Thoracic aorta (tissue), 2 donors: ENCODE data around the gene TICRR. TPM values are rescaled to one million over a fixed set of nuclear protein-coding genes. Genes with fewer than 3 reads are reported as not detected.

ENCODE experiments used
- ATAC-seq: fragments of 150-250 bp; one replicate; pipeline ENCODE4 v1.8.0; 2017; ENCODE audit warnings: low read depth; ENCODE audit not compliant: insufficient number of reproducible peaks, low FRiP score
- DNase-seq: peaks from one replicate; pipeline ENCODE4 v3.0.0-alpha.2; 2020; ENCODE audit warnings: low spot score
- H3K27ac ChIP-seq, 2 donors: fragments of 200-600 bp; sonication (generic); 1 replicate in 1 of 2; 2 replicates in 1 of 2; pipeline ENCODE4 v1.5.1; 2016; ENCODE audit warnings: mild to moderate bottlenecking in 2 of 2, moderate library complexity in 2 of 2
- H3K27me3 ChIP-seq: fragments of 200-600 bp; sonication (generic); replicated peaks from 2 replicates; pipeline ENCODE4 v1.6.0; 2016; ENCODE audit warnings: mild to moderate bottlenecking; ENCODE audit not compliant: insufficient read depth
- H3K36me3 ChIP-seq: fragments of 200-600 bp; sonication (generic); one replicate; pipeline ENCODE4 v1.5.1; 2016
- H3K4me1 ChIP-seq, 2 donors: fragments of 200-600 bp; sonication (generic); 1 replicate in 1 of 2; 2 replicates in 1 of 2; pipeline versions ENCODE4 v1.5.1 to v1.6.0; 2016; ENCODE audit warnings: low read depth in 2 of 2, mild to moderate bottlenecking in 1 of 2; ENCODE audit not compliant: control insufficient read depth in 1 of 2
- H3K4me3 ChIP-seq: fragments of 200-600 bp; sonication (generic); 2 replicates; pipeline ENCODE4 v1.5.1; 2016; ENCODE audit warnings: mild to moderate bottlenecking
- H3K9me3 ChIP-seq: fragments of 200-600 bp; sonication (generic); 2 replicates; pipeline ENCODE4 v1.5.1; 2016
- total RNA-seq, 2 donors: library from RNA; depleted of rRNA; stranded (reverse); fragments of >200 nt; gene quantifications; one replicate each; pipeline versions ENCODE4 v1.1.0 to v1.2.3, GENCODE V29; 2016
- TF ChIP-seq, protein P1 (sequence below): fragments of 200-600 bp; sonication (generic); IDR thresholded peaks from one replicate; pipeline ENCODE4 v1.5.1; 2019; ENCODE audit warnings: antibody characterized with exemption

The TICRR gene
- total RNA-seq, 2 donors from 2014 or later: not detected

DNA sequence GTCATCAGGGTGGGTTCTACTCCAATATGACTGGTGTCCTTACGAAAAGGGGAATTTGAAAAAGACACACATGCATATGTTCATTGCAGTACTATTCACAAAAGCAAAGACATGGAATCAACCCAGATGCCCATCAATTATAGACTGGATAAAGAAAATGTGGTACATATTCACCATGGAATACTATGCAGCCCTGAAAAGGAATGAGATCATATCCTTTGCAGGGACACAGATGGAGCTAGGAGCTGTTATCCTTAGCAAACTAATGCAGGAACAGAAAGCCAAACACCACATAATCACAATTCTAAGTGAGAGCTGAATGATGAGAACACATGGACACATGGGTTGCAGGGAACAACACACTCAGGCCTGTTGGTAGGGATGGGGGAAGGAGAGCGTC is 24.8 kb upstream of the TICRR start:
- no peak for DNase-seq
- ATAC-seq: no peak
- Histone ChIP-seq H3K27me3 (no peaks in the 10 kb centered on the region), H3K4me3 (no peak overlapping the region), H3K36me3 (no peaks in the 10 kb centered on the region), H3K9me3 (no peaks in the 10 kb centered on the region), H3K27ac (no peak overlapping the region), H3K4me1 (no peaks in the 10 kb centered on the region)
- TF ChIP-seq, protein P1, sequence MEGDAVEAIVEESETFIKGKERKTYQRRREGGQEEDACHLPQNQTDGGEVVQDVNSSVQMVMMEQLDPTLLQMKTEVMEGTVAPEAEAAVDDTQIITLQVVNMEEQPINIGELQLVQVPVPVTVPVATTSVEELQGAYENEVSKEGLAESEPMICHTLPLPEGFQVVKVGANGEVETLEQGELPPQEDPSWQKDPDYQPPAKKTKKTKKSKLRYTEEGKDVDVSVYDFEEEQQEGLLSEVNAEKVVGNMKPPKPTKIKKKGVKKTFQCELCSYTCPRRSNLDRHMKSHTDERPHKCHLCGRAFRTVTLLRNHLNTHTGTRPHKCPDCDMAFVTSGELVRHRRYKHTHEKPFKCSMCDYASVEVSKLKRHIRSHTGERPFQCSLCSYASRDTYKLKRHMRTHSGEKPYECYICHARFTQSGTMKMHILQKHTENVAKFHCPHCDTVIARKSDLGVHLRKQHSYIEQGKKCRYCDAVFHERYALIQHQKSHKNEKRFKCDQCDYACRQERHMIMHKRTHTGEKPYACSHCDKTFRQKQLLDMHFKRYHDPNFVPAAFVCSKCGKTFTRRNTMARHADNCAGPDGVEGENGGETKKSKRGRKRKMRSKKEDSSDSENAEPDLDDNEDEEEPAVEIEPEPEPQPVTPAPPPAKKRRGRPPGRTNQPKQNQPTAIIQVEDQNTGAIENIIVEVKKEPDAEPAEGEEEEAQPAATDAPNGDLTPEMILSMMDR: no peak

DNA sequence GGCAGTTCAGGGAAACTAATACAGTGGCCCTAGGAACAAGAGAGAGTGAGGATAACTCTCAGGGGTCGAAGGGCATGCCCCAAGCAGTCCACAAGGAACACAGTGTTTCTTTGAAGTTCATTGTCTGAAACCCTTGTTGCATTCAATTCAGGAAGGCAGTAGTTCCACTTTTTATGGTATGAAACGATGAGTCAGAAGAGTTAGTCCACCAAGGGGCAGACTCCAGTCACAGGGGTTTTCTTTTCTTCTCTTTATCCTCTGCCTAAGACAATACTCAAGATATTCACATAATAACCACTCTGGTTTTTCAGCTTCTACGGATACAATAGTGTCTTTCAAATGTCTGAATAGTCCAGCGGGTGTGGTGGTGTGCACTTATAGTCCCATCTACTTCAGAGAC is 23.7 kb upstream of the TICRR start:
- no peak overlapping the region for H3K27ac ChIP-seq
- H3K4me3 ChIP-seq: no peak overlapping the region
- TF ChIP-seq, protein P1: no peak
- H3K4me1 ChIP-seq: no peaks in the 10 kb centered on the region
- no peaks in the 10 kb centered on the region for H3K9me3 ChIP-seq
- ATAC-seq (no peak), DNase-seq (no peak)
- no peaks in the 10 kb centered on the region for H3K36me3 ChIP-seq
- no peaks in the 10 kb centered on the region for H3K27me3 ChIP-seq

DNA sequence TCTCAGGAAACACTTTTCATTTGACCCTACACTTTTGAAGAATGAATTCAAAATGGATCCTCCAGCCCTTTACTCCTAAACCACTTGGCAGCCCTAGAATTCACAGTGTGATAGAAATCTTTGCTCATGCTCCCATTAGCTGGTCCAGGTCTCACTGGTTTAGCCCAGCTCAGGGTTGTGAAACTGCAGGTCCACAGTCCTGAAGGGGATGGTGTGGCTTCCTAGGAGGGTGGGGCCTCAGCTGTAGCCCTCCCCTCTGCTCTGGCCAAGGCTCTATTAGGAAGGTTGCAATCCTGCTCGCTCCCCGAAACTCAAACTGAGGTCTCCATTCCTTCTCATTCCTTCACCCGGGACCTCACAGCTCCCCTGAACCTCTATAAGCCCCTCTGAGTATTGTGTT is 21.6 kb upstream of the TICRR start:
- DNase-seq: no peak
- H3K4me1 ChIP-seq: no peaks in the 10 kb centered on the region
- ATAC-seq: no peak
- no peak overlapping the region for H3K4me3 ChIP-seq
- TF ChIP-seq, protein P1: no peak
- H3K36me3 ChIP-seq: no peaks in the 10 kb centered on the region
- H3K27me3 ChIP-seq: no peaks in the 10 kb centered on the region
- H3K9me3 ChIP-seq: no peaks in the 10 kb centered on the region
- no peak overlapping the region for H3K27ac ChIP-seq

DNA sequence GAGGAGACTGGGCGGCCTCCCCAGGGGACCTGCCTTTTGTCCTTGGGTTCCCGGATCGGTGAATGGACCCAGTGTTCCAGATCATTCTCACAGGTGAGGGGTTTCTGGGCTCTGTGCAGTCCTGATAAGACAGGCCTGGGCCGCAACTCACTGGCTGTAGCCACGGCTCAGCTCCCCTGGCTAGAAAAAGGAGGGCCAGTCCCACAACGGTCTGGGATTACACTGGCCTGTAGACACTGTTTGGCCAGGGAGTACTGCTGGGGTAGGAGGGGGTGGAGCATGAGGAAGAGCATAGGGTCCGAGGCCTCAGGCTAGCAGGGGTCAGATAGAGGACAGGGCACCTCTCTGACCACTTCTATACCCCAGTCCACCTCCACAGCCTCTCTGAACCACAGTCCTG is 21.0 kb upstream of the TICRR start:
- TF ChIP-seq, protein P1: no peak
- DNase-seq (no peak), ATAC-seq (no peak)
- Histone ChIP-seq H3K4me3 (no peak overlapping the region), H3K27me3 (no peaks in the 10 kb centered on the region), H3K9me3 (no peaks in the 10 kb centered on the region), H3K36me3 (no peaks in the 10 kb centered on the region), H3K4me1 (no peaks in the 10 kb centered on the region), H3K27ac (no peak overlapping the region)

DNA sequence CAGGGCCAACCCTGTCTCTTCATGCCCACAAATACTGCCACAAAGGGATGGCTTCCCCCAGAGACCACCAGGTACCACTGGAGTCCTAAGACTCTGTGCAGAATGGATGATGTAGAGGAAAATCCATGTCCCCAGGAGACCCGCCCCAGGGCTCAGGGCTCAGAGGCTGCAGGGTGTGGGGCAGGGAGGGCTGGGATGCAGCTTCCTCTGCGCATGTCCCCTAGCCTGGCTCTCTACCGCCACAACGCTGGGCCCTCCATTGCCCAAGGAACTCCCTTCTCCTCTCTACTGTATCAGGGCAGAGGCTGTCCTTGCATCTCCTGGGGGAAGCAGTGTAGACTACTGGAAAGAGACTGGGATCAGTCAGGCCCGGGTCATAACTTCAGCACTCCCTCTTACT is 19.5 kb upstream of the TICRR start:
- ATAC-seq (no peak), DNase-seq (no peak)
- Histone ChIP-seq H3K27me3 (no peaks in the 10 kb centered on the region), H3K36me3 (no peaks in the 10 kb centered on the region), H3K4me1 (no peaks in the 10 kb centered on the region), H3K4me3 (no peak overlapping the region), H3K9me3 (no peaks in the 10 kb centered on the region), H3K27ac (no peak overlapping the region)
- TF ChIP-seq, protein P1: no peak
